HG02973 (cell line): ENCODE results near the gene WNT2B.

ENCODE experiments used
- ATAC-seq: cut with Tn5 transposase; IDR thresholded peaks from one replicate; pipeline ENCODE4 v1.9.1; 2021; ENCODE audit warnings: moderate library complexity; ENCODE audit not compliant: unreplicated experiment

WNT2B gene

GRCh38 chr1:112563341-112563740, 54.6 kb downstream of the WNT2B start:
- no peak for ATAC-seq

GRCh38 chr1:112564081-112564480, 55.3 kb downstream of the WNT2B start:
- ATAC-seq, result no peak

DNA sequence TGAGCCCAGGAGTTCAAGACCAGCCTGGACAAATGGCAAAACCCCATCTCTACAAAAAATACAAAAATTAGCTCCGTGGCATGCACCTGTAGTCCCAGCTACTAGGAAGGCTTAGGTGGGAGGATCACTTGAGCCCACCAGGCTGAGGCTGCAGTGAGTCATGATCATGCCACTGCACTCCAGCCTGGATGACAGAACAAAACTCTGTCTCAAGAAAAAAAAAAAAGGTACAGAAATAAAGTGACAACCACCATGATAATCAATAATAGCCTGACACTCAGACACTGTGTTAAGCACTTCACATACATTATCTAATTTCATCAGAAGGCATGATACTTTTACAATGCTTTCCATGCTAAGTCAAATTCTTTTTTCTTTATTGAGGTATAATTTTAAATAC, 57.0 kb downstream of the WNT2B start:
- ATAC-seq, result no peak

GRCh38 chr1:112575154-112575804, 66.5 kb downstream of the WNT2B start:
- ATAC-seq, result no peak

DNA sequence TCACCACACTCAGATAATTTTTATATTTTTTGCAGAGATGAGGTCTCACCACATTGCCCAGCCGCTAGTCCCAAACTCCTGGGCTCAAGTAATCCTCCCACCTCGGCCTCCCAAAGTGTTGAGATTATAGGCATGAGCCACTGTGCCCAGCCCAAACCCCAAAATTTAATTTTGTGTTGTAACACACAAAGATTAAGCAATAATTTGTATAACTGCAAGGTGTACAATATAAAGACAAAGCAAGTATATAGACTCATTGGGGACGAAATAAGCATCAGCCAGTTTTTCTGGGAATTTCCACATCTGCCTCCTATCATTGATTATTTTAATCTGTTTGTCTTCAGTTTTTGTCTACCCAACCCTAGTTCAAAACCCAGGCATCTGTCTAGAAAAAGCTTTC, 67.5 kb downstream of the WNT2B start:
- no peak for ATAC-seq
